ENCODE measurements around the gene LRCH1. TPM values are rescaled to one million over a fixed set of nuclear protein-coding genes. Genes with fewer than 3 reads are reported as not detected.

LRCH1 gene
- total and polyA plus RNA-seq, 4 donors, result 13.4 to 19.0 (median 14.6) TPM

GRCh38 chr13:46617885-46618284 lies 64.9 kb downstream of the LRCH1 start:
- DNase-seq (ENCODE audit: low read depth in 4 of 6, low spot score in 6 of 6), result no peak
- Histone ChIP-seq H3K27ac (ENCODE audit: low read depth, low read length) (no peak overlapping the region), H3K27me3 (ENCODE audit: control insufficient read depth, insufficient read depth, low read length) (no peaks in the 10 kb centered on the region), H3K4me1 (ENCODE audit: control insufficient read depth, insufficient read depth, low read length) (peaks cover 5% of the 10 kb centered on the region), H3K36me3 (ENCODE audit: control insufficient read depth, insufficient read depth, low read length) (no peaks in the 10 kb centered on the region), H3K4me3 (ENCODE audit: low read depth, low read length) (no peak overlapping the region), H3K9me3 (ENCODE audit: control insufficient read depth, insufficient read depth, low read length) (no peaks in the 10 kb centered on the region)
- 96% methylated on average over 3 of the region's 5 CpGs for WGBS (ENCODE audit: insufficient coverage)

DNA sequence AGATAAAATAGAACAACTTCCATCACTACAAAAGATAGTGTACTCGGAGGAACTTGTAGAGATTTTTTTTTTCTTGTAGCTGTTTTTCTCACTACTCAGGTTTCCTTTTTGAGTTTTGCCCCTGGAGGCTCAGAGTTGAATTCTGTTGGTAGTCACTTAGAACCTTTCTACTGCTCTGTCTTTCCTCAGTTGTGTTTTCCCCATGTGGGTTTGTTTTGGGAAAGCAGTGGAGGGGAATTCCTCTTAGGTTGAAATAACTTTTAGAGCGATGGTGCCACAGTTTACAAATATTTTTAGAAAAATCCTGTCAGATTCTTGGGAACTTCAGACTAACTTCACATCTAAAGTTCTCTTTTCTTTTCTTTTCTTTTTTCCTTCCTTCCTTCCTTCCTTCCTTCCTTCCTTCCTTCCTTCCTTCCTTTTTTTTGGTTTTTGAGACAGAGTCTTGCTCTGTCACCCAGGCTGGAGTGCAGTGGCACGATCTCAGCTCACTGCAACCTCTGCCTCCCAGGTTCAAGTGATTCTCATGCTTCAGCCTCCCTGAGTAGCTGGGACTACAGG lies 65.8 kb downstream of the LRCH1 start:
- H3K27ac ChIP-seq (ENCODE audit: low read depth, low read length), result no peak overlapping the region
- 100% methylated on average over 1 of the region's 3 CpGs for WGBS (ENCODE audit: insufficient coverage)
- no peaks in the 10 kb centered on the region for H3K9me3 ChIP-seq (ENCODE audit: control insufficient read depth, insufficient read depth, low read length)
- H3K36me3 ChIP-seq (ENCODE audit: control insufficient read depth, insufficient read depth, low read length), result no peaks in the 10 kb centered on the region
- no peak for DNase-seq (ENCODE audit: low read depth in 4 of 6, low spot score in 6 of 6)
- peaks cover 5% of the 10 kb centered on the region for H3K4me1 ChIP-seq (ENCODE audit: control insufficient read depth, insufficient read depth, low read length)
- no peaks in the 10 kb centered on the region for H3K27me3 ChIP-seq (ENCODE audit: control insufficient read depth, insufficient read depth, low read length)
- H3K4me3 ChIP-seq (ENCODE audit: low read depth, low read length), result no peak overlapping the region

GRCh38 chr13:46620029-46620428 lies 67.1 kb downstream of the LRCH1 start:
- no peaks in the 10 kb centered on the region for H3K36me3 ChIP-seq (ENCODE audit: control insufficient read depth, insufficient read depth, low read length)
- H3K4me1 ChIP-seq (ENCODE audit: control insufficient read depth, insufficient read depth, low read length), result peaks cover 3% of the 10 kb centered on the region
- no CpG with 5 or more reads among the region's 5 CpGs for WGBS (ENCODE audit: insufficient coverage)
- H3K4me3 ChIP-seq (ENCODE audit: low read depth, low read length), result no peak overlapping the region
- H3K27ac ChIP-seq (ENCODE audit: low read depth, low read length), result no peak overlapping the region
- no peaks in the 10 kb centered on the region for H3K9me3 ChIP-seq (ENCODE audit: control insufficient read depth, insufficient read depth, low read length)
- H3K27me3 ChIP-seq (ENCODE audit: control insufficient read depth, insufficient read depth, low read length), result no peaks in the 10 kb centered on the region
- no peak for DNase-seq (ENCODE audit: low read depth in 4 of 6, low spot score in 6 of 6)

DNA sequence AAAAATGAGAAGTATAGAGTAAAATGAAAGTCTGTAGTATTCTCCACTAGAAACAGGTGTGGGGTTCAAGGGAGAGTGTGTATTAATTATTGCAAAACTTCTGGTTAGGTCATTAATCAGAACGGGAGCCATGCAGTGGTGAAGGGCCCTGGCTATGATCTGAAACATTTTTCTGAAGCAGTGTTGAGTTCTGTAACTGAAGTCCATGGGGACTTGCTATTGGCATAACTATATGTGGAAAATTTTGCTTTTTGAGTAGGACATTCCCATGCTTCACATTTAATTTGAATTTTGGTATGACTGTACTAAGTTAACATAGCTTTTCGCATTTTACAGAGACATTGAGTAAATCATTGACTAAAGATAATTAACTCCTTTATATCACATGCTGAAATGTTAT lies 67.5 kb downstream of the LRCH1 start:
- 86% methylated on average over 1 of the region's 2 CpGs for WGBS (ENCODE audit: insufficient coverage)
- Histone ChIP-seq H3K4me3 (ENCODE audit: low read depth, low read length) (no peak overlapping the region), H3K27me3 (ENCODE audit: control insufficient read depth, insufficient read depth, low read length) (no peaks in the 10 kb centered on the region), H3K36me3 (ENCODE audit: control insufficient read depth, insufficient read depth, low read length) (no peaks in the 10 kb centered on the region), H3K9me3 (ENCODE audit: control insufficient read depth, insufficient read depth, low read length) (no peaks in the 10 kb centered on the region), H3K27ac (ENCODE audit: low read depth, low read length) (no peak overlapping the region), H3K4me1 (ENCODE audit: control insufficient read depth, insufficient read depth, low read length) (no peaks in the 10 kb centered on the region)
- no peak for DNase-seq (ENCODE audit: low read depth in 4 of 6, low spot score in 6 of 6)

DNA sequence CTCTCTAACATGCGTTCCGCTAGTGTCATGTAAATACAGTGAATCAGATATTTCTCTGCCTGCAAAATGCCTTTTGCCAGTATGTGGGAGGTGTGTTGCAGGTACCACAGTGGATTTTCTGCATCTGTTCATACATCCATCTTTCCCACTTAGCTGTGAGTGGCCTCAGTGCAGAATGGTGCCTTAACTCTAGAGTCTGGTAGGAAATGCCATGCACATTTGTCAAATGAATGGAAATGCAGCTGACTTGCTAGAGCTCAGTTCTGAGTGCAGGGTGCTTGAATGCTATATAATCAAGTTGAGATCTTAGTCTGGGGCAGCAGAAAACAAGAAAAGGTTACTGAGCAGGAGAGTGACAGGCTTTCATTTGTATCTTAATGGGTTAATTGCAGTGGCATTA lies 68.2 kb downstream of the LRCH1 start:
- DNase-seq (ENCODE audit: low read depth in 4 of 6, low spot score in 6 of 6), result peak in 1 of 6 donors; percentile 32
- WGBS (ENCODE audit: insufficient coverage), result no CpG with 5 or more reads among the region's 2 CpGs
- no peak overlapping the region for H3K27ac ChIP-seq (ENCODE audit: low read depth, low read length)
- H3K9me3 ChIP-seq (ENCODE audit: control insufficient read depth, insufficient read depth, low read length), result no peaks in the 10 kb centered on the region
- no peaks in the 10 kb centered on the region for H3K36me3 ChIP-seq (ENCODE audit: control insufficient read depth, insufficient read depth, low read length)
- no peaks in the 10 kb centered on the region for H3K27me3 ChIP-seq (ENCODE audit: control insufficient read depth, insufficient read depth, low read length)
- H3K4me1 ChIP-seq (ENCODE audit: control insufficient read depth, insufficient read depth, low read length), result no peaks in the 10 kb centered on the region
- H3K4me3 ChIP-seq (ENCODE audit: low read depth, low read length), result no peak overlapping the region

GRCh38 chr13:46621792-46622629 lies 69.0 kb downstream of the LRCH1 start:
- DNase-seq (ENCODE audit: low read depth in 4 of 6, low spot score in 6 of 6), result peak in 2 of 6 donors; percentile 64 to 70
- H3K9me3 ChIP-seq (ENCODE audit: control insufficient read depth, insufficient read depth, low read length), result no peaks in the 10 kb centered on the region
- H3K27ac ChIP-seq (ENCODE audit: low read depth, low read length), result no peak overlapping the region
- H3K4me1 ChIP-seq (ENCODE audit: control insufficient read depth, insufficient read depth, low read length), result no peaks in the 10 kb centered on the region
- no peak overlapping the region for H3K4me3 ChIP-seq (ENCODE audit: low read depth, low read length)
- H3K36me3 ChIP-seq (ENCODE audit: control insufficient read depth, insufficient read depth, low read length), result no peaks in the 10 kb centered on the region
- no peaks in the 10 kb centered on the region for H3K27me3 ChIP-seq (ENCODE audit: control insufficient read depth, insufficient read depth, low read length)
- 17% methylated on average over 1 of the region's 4 CpGs for WGBS (ENCODE audit: insufficient coverage)

DNA sequence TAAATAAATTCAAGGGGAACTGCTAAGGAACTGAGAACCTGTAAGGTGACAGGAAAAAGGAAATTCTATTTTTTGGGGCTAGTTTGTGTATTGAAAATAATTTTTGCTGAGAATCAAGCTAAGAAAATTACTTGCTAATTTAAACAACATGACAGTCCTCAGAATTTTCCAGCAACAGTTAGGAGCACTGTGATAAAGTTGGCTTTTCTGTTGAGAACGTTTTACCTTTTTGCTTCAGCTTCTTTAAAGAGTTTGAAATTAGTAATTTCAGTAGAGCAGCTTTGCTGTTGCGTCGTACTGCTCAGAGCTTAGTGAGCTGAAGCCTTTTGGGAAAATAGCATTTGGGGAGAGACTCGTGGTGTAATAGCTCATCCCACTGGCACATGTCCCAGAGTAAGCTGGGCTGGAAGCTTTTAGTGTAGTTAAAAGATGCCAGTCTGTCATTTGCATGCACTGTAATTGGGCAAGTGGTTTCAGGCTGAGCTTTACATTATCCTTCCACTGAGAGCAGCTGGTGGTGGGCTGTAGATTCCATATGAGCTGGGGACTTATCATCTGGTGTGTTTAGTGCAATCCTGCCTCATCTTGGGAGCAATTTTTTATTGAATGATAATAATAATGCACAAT lies 69.8 kb downstream of the LRCH1 start:
- H3K4me3 ChIP-seq (ENCODE audit: low read depth, low read length), result no peak overlapping the region
- no peak overlapping the region for H3K27ac ChIP-seq (ENCODE audit: low read depth, low read length)
- H3K27me3 ChIP-seq (ENCODE audit: control insufficient read depth, insufficient read depth, low read length), result no peaks in the 10 kb centered on the region
- peak in 4 of 6 donors; percentile 10 to 97 (median 62) for DNase-seq (ENCODE audit: low read depth in 4 of 6, low spot score in 6 of 6)
- H3K36me3 ChIP-seq (ENCODE audit: control insufficient read depth, insufficient read depth, low read length), result no peaks in the 10 kb centered on the region
- H3K4me1 ChIP-seq (ENCODE audit: control insufficient read depth, insufficient read depth, low read length), result no peaks in the 10 kb centered on the region
- no peaks in the 10 kb centered on the region for H3K9me3 ChIP-seq (ENCODE audit: control insufficient read depth, insufficient read depth, low read length)
- WGBS (ENCODE audit: insufficient coverage), result 14% methylated on average over 4 of the region's 4 CpGs

DNA sequence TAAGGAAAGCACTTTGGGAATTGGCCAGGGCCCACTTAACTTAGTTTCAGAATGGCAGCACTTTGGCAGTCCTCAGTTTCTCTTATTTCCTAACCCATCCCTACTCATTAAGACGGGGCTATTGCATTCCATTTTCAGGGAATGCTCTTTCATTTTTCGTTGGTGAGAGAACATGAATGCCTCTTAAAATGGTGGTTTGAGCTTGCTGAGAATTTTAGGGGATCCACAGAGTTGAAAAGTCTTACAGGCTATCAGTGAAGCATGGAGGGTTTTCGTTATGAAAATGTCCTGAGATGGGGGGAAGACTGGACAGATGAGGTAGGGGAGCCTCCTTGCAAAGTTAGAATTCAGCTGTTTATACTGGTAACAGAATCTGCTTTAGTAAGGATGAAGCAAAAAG lies 71.4 kb downstream of the LRCH1 start:
- no peak overlapping the region for H3K27ac ChIP-seq (ENCODE audit: low read depth, low read length)
- H3K9me3 ChIP-seq (ENCODE audit: control insufficient read depth, insufficient read depth, low read length), result no peaks in the 10 kb centered on the region
- no peak for DNase-seq (ENCODE audit: low read depth in 4 of 6, low spot score in 6 of 6)
- no peak overlapping the region for H3K4me3 ChIP-seq (ENCODE audit: low read depth, low read length)
- 77% methylated on average over 2 of the region's 3 CpGs for WGBS (ENCODE audit: insufficient coverage)
- H3K27me3 ChIP-seq (ENCODE audit: control insufficient read depth, insufficient read depth, low read length), result no peaks in the 10 kb centered on the region
- no peaks in the 10 kb centered on the region for H3K36me3 ChIP-seq (ENCODE audit: control insufficient read depth, insufficient read depth, low read length)
- no peaks in the 10 kb centered on the region for H3K4me1 ChIP-seq (ENCODE audit: control insufficient read depth, insufficient read depth, low read length)

DNA sequence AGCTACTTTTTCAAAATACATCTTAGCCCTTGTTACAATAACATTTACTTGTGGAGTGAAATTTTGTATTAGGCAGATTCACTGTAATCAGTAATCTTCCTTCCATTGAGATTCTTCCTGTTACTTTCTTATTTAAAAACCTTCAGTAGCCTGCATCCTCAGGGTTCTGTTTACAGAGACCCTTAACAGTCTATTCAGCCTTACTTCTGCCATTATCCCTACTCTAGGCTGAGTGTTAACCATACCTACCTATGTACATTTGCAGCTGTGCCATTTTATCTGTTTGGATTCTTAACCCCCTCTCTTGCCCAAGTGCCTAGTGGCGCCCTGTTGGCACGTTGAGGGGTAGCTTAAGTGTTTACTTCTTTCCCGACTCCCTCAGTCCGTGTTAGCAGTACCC lies 71.9 kb downstream of the LRCH1 start:
- 93% methylated on average over 4 of the region's 4 CpGs for WGBS (ENCODE audit: insufficient coverage)
- Histone ChIP-seq H3K27ac (ENCODE audit: low read depth, low read length) (no peak overlapping the region), H3K27me3 (ENCODE audit: control insufficient read depth, insufficient read depth, low read length) (no peaks in the 10 kb centered on the region), H3K4me3 (ENCODE audit: low read depth, low read length) (no peak overlapping the region), H3K36me3 (ENCODE audit: control insufficient read depth, insufficient read depth, low read length) (no peaks in the 10 kb centered on the region), H3K9me3 (ENCODE audit: control insufficient read depth, insufficient read depth, low read length) (no peaks in the 10 kb centered on the region), H3K4me1 (ENCODE audit: control insufficient read depth, insufficient read depth, low read length) (no peaks in the 10 kb centered on the region)
- no peak for DNase-seq (ENCODE audit: low read depth in 4 of 6, low spot score in 6 of 6)

All from spinal cord (tissue), 10 donors.